Heart left ventricle (tissue), 16 donors: Measurements from ENCODE around the gene SYK. TPM values are rescaled to one million over a fixed set of nuclear protein-coding genes. Genes with fewer than 3 reads are reported as not detected.
"Not testable (repeated sequence)": the region's sequence is repeated elsewhere in the genome, so short reads cannot be mapped to it uniquely, and the experiment has no call there.

ENCODE experiments used
- ATAC-seq, 4 donors: fragments of 200-7000 bp; cut with Tn5 transposase; one replicate each; pipeline ENCODE4 v1.9.1; 2020 to 2022; ENCODE audit warnings: moderate library complexity in 4 of 4, mild to moderate bottlenecking in 3 of 4, moderate number of reproducible peaks in 1 of 4
- DNase-seq, 5 donors: peaks; one replicate each; pipeline ENCODE4 v3.0.0-alpha.2; 2020
- H3K27ac ChIP-seq, 12 donors: fragments of 200-600 bp; sonication (generic) in 4 of 12; one replicate each; pipeline versions ENCODE4 v1.5.0 to v1.8.0; 2016 to 2022; ENCODE audit warnings: mild to moderate bottlenecking in 2 of 12
- H3K27me3 ChIP-seq, 9 donors: fragments of 200-600 bp; sonication (generic) in 2 of 9; one replicate each; pipeline versions ENCODE4 v1.5.1 to v1.8.0; 2016 to 2022; ENCODE audit warnings: mild to moderate bottlenecking in 3 of 9
- H3K36me3 ChIP-seq, 9 donors: fragments of 200-600 bp; sonication (generic) in 2 of 9; one replicate each; pipeline versions ENCODE4 v1.5.0 to v1.8.0; 2018 to 2022; ENCODE audit warnings: mild to moderate bottlenecking in 2 of 9
- H3K4me1 ChIP-seq, 12 donors: fragments of 200-600 bp; sonication (generic) in 4 of 12; one replicate each; pipeline versions ENCODE4 v1.5.0 to v1.8.0; 2016 to 2022; ENCODE audit warnings: mild to moderate bottlenecking in 3 of 12
- H3K4me3 ChIP-seq, 12 donors: fragments of 200-600 bp; sonication (generic) in 4 of 12; one replicate each; pipeline versions ENCODE4 v1.5.0 to v1.8.0; 2017 to 2022; ENCODE audit warnings: mild to moderate bottlenecking in 9 of 12, moderate library complexity in 4 of 12
- H3K9me3 ChIP-seq, 12 donors: fragments of 200-600 bp; sonication (generic) in 4 of 12; one replicate each; pipeline versions ENCODE4 v1.5.0 to v1.8.0; 2016 to 2022; ENCODE audit warnings: mild to moderate bottlenecking in 1 of 12
- POLR2A ChIP-seq, 2 donors: fragments of 450-650 bp; IDR thresholded peaks; one replicate each; pipeline ENCODE4 v1.6.1; 2017; ENCODE audit warnings: antibody characterized with exemption in 2 of 2, mild to moderate bottlenecking in 2 of 2, moderate library complexity in 2 of 2
- WGBS, 4 donors: extraction: QIAGEN DNeasy Blood & Tissue Kit in 2 of 4; methylation state at CpG; one replicate each; pipeline versions ENCODE4 v1.1.5 to v1.1.7; 2013 to 2018; 5-methylcytosine and 5-hydroxymethylcytosine counted together
- intact Hi-C, 10 donors: fragments of 100-400 bp; cut with DNase I; formaldehyde crosslinking; loops; one replicate each; pipeline versions ENCODE4 v1.11.1 to v1.14.2; 2022
- polyA plus RNA-seq, 2 donors: library from polyadenylated mRNA; stranded (reverse); fragments of 200-250 nt; gene quantifications; one replicate each; pipeline ENCODE4 v1.2.3, GENCODE V29; 2013
- total RNA-seq, 9 donors: library from RNA; depleted of rRNA in 2 of 9; stranded (reverse); fragments of >200 nt in 2 of 9; fragmentation: NEBNext Ultra II Directional in 3 of 9; extraction: Animal tissue kit (Norgen Biotek cat#: 25700) in 3 of 9; gene quantifications; one replicate each; pipeline versions ENCODE4 v1.1.0 to v1.2.4, GENCODE V29; 2016 to 2023
- TF ChIP-seq, protein P1 (sequence below), 12 donors: fragments of 200-600 bp; sonication (generic) in 4 of 12; IDR thresholded peaks; one replicate each; pipeline versions ENCODE4 v1.5.0 to v1.8.0; 2018 to 2022; ENCODE audit warnings: antibody characterized with exemption in 12 of 12, mild to moderate bottlenecking in 5 of 12
- donor health status: ischemic (EF 13 %, LVEDD 7.1; RV severe dilation, severe dysfunction).
- donor health status: healthy with polysubstance abuse.
- donor health status: DM: no; HTN: yes; CAD: no.
- donor health status: DM: no; HTN: no; CAD: no.
- donor health status: ischemic (EF 25% LVEDD 6.9; RV normal size, moderate dysfunction).
- donor health status: ischemic (EF 25% LVEDD 5.7; RV mildly dilated, moderate dysfunction).
- donor health status: healthy.
- donor health status: DM: yes; HTN: yes; CAD: no.
- donor health status: ischemic (EF 35%, LVEDD 5.7; RV mildly dilated, moderate dysfunction).
- donor health status: nonischemic (EF 11% LVEDD 7.7; RV severe dilation, severe dysfunction).
- donor health status: DM: yes; HTN: yes; CAD: no.
- donor health status: PGD.
- donor health status: ischemic (EF 29% LVEDD 5.4; RV normal size, mild dysfunction).
- donor health status: nonischemic (EF 23%, LVEDD 6.1; RV moderate dilation, normal function).

SYK gene
- total and polyA plus RNA-seq, 11 donors: 0.53 to 41.3 (median 2.4) TPM

GRCh38 chr9:90778746-90779145 lies 22.9 kb upstream of the SYK start:
- Histone ChIP-seq H3K36me3 (no peaks in the 10 kb centered on the region), H3K27me3 (peaks cover 0 to 8% (median 0%) of the 10 kb centered on the region in 9 donors), H3K27ac (no peak overlapping the region), H3K4me1 (peaks cover 0 to 15% (median 0%) of the 10 kb centered on the region in 12 donors), H3K9me3 (no peaks in the 10 kb centered on the region), H3K4me3 (no peak overlapping the region)
- no peak for ATAC-seq
- TF ChIP-seq, protein P1, sequence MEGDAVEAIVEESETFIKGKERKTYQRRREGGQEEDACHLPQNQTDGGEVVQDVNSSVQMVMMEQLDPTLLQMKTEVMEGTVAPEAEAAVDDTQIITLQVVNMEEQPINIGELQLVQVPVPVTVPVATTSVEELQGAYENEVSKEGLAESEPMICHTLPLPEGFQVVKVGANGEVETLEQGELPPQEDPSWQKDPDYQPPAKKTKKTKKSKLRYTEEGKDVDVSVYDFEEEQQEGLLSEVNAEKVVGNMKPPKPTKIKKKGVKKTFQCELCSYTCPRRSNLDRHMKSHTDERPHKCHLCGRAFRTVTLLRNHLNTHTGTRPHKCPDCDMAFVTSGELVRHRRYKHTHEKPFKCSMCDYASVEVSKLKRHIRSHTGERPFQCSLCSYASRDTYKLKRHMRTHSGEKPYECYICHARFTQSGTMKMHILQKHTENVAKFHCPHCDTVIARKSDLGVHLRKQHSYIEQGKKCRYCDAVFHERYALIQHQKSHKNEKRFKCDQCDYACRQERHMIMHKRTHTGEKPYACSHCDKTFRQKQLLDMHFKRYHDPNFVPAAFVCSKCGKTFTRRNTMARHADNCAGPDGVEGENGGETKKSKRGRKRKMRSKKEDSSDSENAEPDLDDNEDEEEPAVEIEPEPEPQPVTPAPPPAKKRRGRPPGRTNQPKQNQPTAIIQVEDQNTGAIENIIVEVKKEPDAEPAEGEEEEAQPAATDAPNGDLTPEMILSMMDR (IDR thresholded peaks at IDR 0.05): no peak
- TF ChIP-seq POLR2A (IDR thresholded peaks at IDR 0.05): no peak
- intact Hi-C loops: no loop called here
- 91 to 94% (median 92%) methylated on average over 2 of the region's 2 CpGs for WGBS, 4 donors
- no peak for DNase-seq

DNA sequence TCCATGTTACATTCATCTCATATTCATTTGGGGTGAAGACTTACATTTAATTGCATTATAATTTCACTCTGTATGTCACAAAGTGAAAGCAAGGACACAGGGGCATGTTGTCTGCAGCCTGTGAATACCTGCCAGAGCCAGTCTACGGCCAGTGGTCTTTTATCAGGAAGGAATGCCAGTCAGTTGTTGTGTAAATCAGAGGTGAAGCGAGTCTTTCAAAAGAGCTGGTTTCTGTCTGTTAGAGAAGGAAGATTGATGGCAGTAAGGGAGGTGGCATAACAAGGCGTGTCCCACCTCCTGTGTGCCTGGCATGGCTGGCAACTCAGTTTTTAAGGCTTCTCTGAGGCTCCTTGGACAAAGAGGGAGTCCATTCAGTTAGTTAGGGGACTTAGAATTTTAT lies 18.1 kb upstream of the SYK start:
- no peak for TF ChIP-seq POLR2A (IDR thresholded peaks at IDR 0.05)
- TF ChIP-seq, protein P1 (IDR thresholded peaks at IDR 0.05): no peak
- ATAC-seq (no peak), DNase-seq (no peak)
- H3K4me3 ChIP-seq: no peak overlapping the region
- WGBS, 4 donors: 36 to 56% (median 41%) methylated on average over 3 of the region's 3 CpGs
- peaks cover 0 to 11% (median 0%) of the 10 kb centered on the region in 9 donors for H3K27me3 ChIP-seq
- H3K9me3 ChIP-seq: no peaks in the 10 kb centered on the region
- H3K4me1 ChIP-seq: peaks cover 0 to 7% (median 0%) of the 10 kb centered on the region in 12 donors
- no peaks in the 10 kb centered on the region for H3K36me3 ChIP-seq
- intact Hi-C loops: no loop called here
- no peak overlapping the region for H3K27ac ChIP-seq

- Histone ChIP-seq H3K27me3 (peaks cover 0 to 11% (median 0%) of the 10 kb centered on the region in 9 donors), H3K27ac (no peak overlapping the region), H3K4me1 (peaks cover 0 to 7% (median 0%) of the 10 kb centered on the region in 12 donors), H3K9me3 (no peaks in the 10 kb centered on the region), H3K4me3 (no peak overlapping the region), H3K36me3 (no peaks in the 10 kb centered on the region)
- intact Hi-C loops: no loop called here
- TF ChIP-seq, protein P1 (IDR thresholded peaks at IDR 0.05): no peak
- no peak for TF ChIP-seq POLR2A (IDR thresholded peaks at IDR 0.05)
- ATAC-seq: no peak
- WGBS, 4 donors: 61 to 73% (median 67%) methylated on average over 8 of the region's 8 CpGs
- DNase-seq: no peak
These were observed 17.7 kb upstream of the SYK start for GRCh38 chr9:90783964-90784363.

DNA sequence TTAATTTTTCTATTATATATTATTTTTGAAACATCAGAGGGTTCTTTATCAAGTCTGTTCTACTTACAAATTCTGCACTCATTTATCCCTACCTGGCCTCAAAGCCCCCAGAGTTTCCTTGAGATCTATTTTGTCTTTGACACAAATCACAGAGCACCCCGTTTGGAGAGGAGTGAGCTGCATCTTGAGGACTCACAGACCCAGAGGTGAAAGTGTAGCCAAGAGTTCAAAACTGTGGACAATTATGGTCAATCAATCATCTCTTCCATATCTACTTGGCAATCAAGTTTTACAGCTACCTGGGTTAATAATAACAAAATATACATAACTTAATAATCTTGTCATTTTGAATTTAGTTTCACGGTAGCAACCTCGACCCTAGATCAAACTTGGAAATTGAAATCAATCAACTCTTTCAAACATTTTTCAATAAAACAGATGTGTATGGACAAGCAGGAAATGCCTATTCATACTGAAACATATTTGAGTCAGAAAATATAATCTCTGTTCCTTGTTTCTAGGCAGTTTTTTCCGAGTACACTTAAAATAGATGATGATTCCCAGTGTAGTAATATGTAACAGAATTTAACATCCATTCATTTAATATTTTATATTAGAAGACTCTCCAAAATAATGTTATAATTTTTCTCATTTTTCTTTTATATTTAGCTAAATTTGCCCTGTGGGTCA lies 13.7 kb upstream of the SYK start:
- no peak overlapping the region for H3K27ac ChIP-seq
- H3K36me3 ChIP-seq: no peaks in the 10 kb centered on the region
- ATAC-seq: no peak
- no peak for DNase-seq
- TF ChIP-seq POLR2A (IDR thresholded peaks at IDR 0.05): no peak
- TF ChIP-seq, protein P1 (IDR thresholded peaks at IDR 0.05): no peak
- no peaks in the 10 kb centered on the region for H3K9me3 ChIP-seq
- H3K4me3 ChIP-seq: no peak overlapping the region
- intact Hi-C loops: no loop called here
- H3K27me3 ChIP-seq: peaks cover 0 to 11% (median 0%) of the 10 kb centered on the region in 9 donors
- WGBS, 4 donors: 58 to 64% (median 62%) methylated on average over 4 of the region's 4 CpGs
- peaks cover 0 to 7% (median 0%) of the 10 kb centered on the region in 12 donors for H3K4me1 ChIP-seq

- peaks cover 0 to 11% (median 0%) of the 10 kb centered on the region in 9 donors for H3K27me3 ChIP-seq
- H3K4me1 ChIP-seq, DNase-seq, H3K36me3 ChIP-seq, intact Hi-C loops, H3K27ac ChIP-seq, H3K9me3 ChIP-seq, H3K4me3 ChIP-seq, ATAC-seq: not testable (repeated sequence)
- 71 to 87% (median 82%) methylated on average over 1 of the region's 1 CpG for WGBS, 4 donors
These were observed 13.1 kb upstream of the SYK start for GRCh38 chr9:90788527-90788926.
